Lung (tissue), 12 donors: ENCODE data around the gene TTC1. TPM values are rescaled to one million over a fixed set of nuclear protein-coding genes. Genes with fewer than 3 reads are reported as not detected.

Source experiments
- ATAC-seq: fragments of 200-7000 bp; cut with Tn5 transposase; one replicate; pipeline ENCODE4 v1.9.1; 2020; ENCODE audit warnings: moderate number of reproducible peaks; ENCODE audit not compliant: insufficient read depth, low FRiP score
- DNase-seq, 3 donors: peaks; one replicate each; pipeline ENCODE4 v3.0.0-alpha.2; 2013 to 2017
- H3K27ac ChIP-seq, 2 donors: one replicate each; pipeline ENCODE4 v1.5.1; 2013; ENCODE audit warnings: mild to moderate bottlenecking in 2 of 2, moderate library complexity in 2 of 2, control low read depth in 1 of 2, inconsistent platforms in 1 of 2, low read depth in 1 of 2, low read length in 1 of 2
- H3K27me3 ChIP-seq, 3 donors: one replicate each; pipeline ENCODE4 v1.5.1; 2013; ENCODE audit warnings: low read length in 2 of 3; ENCODE audit not compliant: control insufficient read depth in 3 of 3, insufficient read depth in 3 of 3
- H3K36me3 ChIP-seq, 4 donors: one replicate each; pipeline ENCODE4 v1.5.1; 2013; ENCODE audit warnings: low read length in 4 of 4, mild to moderate bottlenecking in 1 of 4, moderate library complexity in 1 of 4; ENCODE audit not compliant: control insufficient read depth in 4 of 4, insufficient read depth in 4 of 4
- H3K4me1 ChIP-seq, 5 donors: one replicate each; pipeline ENCODE4 v1.5.1; 2013; ENCODE audit warnings: low read length in 5 of 5, mild to moderate bottlenecking in 2 of 5, moderate library complexity in 1 of 5; ENCODE audit not compliant: control insufficient read depth in 5 of 5, insufficient read depth in 5 of 5
- H3K4me3 ChIP-seq: one replicate; pipeline ENCODE4 v1.5.1; 2013; ENCODE audit warnings: mild to moderate bottlenecking, control low read depth, moderate library complexity
- H3K9ac ChIP-seq, 2 donors: one replicate each; pipeline ENCODE4 v1.5.1; 2013; ENCODE audit warnings: low read length in 2 of 2, control low read depth in 1 of 2; ENCODE audit not compliant: insufficient read depth in 1 of 2
- H3K9me3 ChIP-seq, 4 donors: one replicate each; pipeline ENCODE4 v1.5.1; 2013; ENCODE audit warnings: low read length in 3 of 4, mild to moderate bottlenecking in 1 of 4, moderate library complexity in 1 of 4; ENCODE audit not compliant: control insufficient read depth in 4 of 4, insufficient read depth in 3 of 4
- WGBS, 2 donors: extraction: QIAGEN DNeasy Blood & Tissue Kit; methylation state at CpG; one replicate each; pipeline ENCODE4 v1.1.7; 2013; 5-methylcytosine and 5-hydroxymethylcytosine counted together
- polyA plus RNA-seq, 2 donors: library from polyadenylated mRNA; stranded (reverse); fragments of 200-250 nt; gene quantifications; one replicate each; pipeline ENCODE4 v1.2.1, GENCODE V29; 2013
- total RNA-seq, 2 donors: library from RNA; depleted of rRNA in 1 of 2; stranded (reverse); fragments of >200 nt in 1 of 2; gene quantifications; one replicate each; pipeline ENCODE4 v1.2.1, GENCODE V29; 2014 to 2021
- TF ChIP-seq, protein P1 (sequence below): IDR thresholded peaks from 2 replicates; pipeline ENCODE4 v1.5.1; 2012; ENCODE audit warnings: mild to moderate bottlenecking; ENCODE audit errors: control extremely low read depth, extremely low read depth
- donor health status: control.
- donor health status: control.
- donor health status: Bipolar disorder and iron deficiency.
- donor health status: healthy.
- donor health status: DM: yes; HTN: yes; CAD: no.

Gene TTC1
- total and polyA plus RNA-seq, 4 donors, result 37.3 to 47.5 (median 43.1) TPM

DNA sequence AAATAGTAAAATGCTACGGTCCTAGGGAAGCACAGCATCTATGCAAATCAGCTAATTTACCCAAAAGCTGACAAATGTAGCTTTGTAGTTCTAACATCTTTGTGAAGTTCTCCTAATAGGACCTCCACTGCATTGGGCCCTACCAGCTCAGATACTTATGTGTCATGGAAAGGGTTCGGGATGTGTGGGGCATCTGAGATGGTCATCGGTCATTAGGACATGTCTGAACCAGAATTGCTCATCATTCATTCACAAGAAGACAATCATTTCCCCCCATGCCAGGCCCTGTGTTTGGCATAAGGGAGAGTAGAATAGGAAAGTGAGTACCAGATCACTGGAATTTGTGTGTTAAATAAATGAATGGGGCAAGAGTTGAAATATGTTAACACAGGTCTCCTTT lies 74.6 kb downstream of the TTC1 start:
- 68 to 87% methylated on average over 3 of the region's 3 CpGs for WGBS, 2 donors
- no peak overlapping the region for H3K27ac ChIP-seq

GRCh38 chr5:160084144-160084543 lies 75.2 kb downstream of the TTC1 start:
- no peak for ATAC-seq
- Histone ChIP-seq H3K36me3 (peaks cover 0 to 6% (median 2%) of the 10 kb centered on the region in 4 donors), H3K27me3 (no peaks in the 10 kb centered on the region), H3K4me3 (no peak overlapping the region), H3K9ac (no peak overlapping the region), H3K4me1 (peaks cover 3 to 11% (median 6%) of the 10 kb centered on the region in 5 donors), H3K27ac (no peak overlapping the region), H3K9me3 (no peaks in the 10 kb centered on the region)
- TF ChIP-seq, protein P1, sequence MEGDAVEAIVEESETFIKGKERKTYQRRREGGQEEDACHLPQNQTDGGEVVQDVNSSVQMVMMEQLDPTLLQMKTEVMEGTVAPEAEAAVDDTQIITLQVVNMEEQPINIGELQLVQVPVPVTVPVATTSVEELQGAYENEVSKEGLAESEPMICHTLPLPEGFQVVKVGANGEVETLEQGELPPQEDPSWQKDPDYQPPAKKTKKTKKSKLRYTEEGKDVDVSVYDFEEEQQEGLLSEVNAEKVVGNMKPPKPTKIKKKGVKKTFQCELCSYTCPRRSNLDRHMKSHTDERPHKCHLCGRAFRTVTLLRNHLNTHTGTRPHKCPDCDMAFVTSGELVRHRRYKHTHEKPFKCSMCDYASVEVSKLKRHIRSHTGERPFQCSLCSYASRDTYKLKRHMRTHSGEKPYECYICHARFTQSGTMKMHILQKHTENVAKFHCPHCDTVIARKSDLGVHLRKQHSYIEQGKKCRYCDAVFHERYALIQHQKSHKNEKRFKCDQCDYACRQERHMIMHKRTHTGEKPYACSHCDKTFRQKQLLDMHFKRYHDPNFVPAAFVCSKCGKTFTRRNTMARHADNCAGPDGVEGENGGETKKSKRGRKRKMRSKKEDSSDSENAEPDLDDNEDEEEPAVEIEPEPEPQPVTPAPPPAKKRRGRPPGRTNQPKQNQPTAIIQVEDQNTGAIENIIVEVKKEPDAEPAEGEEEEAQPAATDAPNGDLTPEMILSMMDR, result no peak
- no peak for DNase-seq
- 95 to 97% methylated on average over 1 of the region's 1 CpG for WGBS, 2 donors

More for the DNA sequence above, 74.6 kb downstream of the TTC1 start:
- no peak overlapping the region for H3K4me3 ChIP-seq
- ATAC-seq, result no peak
- peaks cover 2 to 11% (median 6%) of the 10 kb centered on the region in 5 donors for H3K4me1 ChIP-seq
- no peaks in the 10 kb centered on the region for H3K9me3 ChIP-seq
- H3K9ac ChIP-seq, result no peak overlapping the region
- peaks cover 0 to 10% (median 5%) of the 10 kb centered on the region in 4 donors for H3K36me3 ChIP-seq
- no peak for DNase-seq
- TF ChIP-seq, protein P1, result no peak
- H3K27me3 ChIP-seq, result no peaks in the 10 kb centered on the region

DNA sequence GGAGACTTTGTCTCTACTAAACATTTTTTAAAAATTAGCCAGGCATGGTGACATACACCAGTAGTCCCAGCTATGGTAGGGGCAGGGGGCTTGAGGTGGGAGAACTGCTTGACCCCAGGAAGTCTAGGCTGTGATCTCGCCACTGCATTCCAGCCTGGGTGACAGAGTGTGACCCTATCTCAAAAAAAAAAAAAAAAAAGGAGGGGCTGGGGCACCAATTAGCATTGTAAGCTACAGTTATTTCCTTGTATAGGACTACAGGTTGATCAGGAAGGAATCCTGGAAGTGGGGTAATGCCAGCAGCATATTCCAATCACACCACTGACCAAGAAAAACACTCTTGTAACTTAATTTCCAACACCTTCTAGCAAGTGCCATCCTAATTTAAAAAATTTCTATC lies 78.3 kb downstream of the TTC1 start:
- Histone ChIP-seq H3K9me3 (no peaks in the 10 kb centered on the region), H3K27ac (no peak overlapping the region), H3K36me3 (peaks cover 0 to 6% (median 3%) of the 10 kb centered on the region in 4 donors), H3K9ac (no peak overlapping the region), H3K4me1 (peaks cover 5 to 11% (median 6%) of the 10 kb centered on the region in 5 donors), H3K27me3 (no peaks in the 10 kb centered on the region), H3K4me3 (no peak overlapping the region)
- TF ChIP-seq, protein P1, result no peak
- DNase-seq, result no peak
- 97 to 100% methylated on average over 1 of the region's 1 CpG for WGBS, 2 donors
- ATAC-seq, result no peak

- TF ChIP-seq, protein P1, result no peak
- 72 to 88% methylated on average over 1 of the region's 1 CpG for WGBS, 2 donors
- Histone ChIP-seq H3K27me3 (no peaks in the 10 kb centered on the region), H3K36me3 (peaks cover 14 to 15% (median 14%) of the 10 kb centered on the region in 4 donors), H3K9ac (no peak overlapping the region), H3K4me1 (peaks cover 0 to 5% (median 0%) of the 10 kb centered on the region in 5 donors), H3K9me3 (no peaks in the 10 kb centered on the region), H3K27ac (no peak overlapping the region), H3K4me3 (no peak overlapping the region)
- ATAC-seq (no peak), DNase-seq (no peak)
These were observed 79.9 kb downstream of the TTC1 start for GRCh38 chr5:160088805-160089204.
